ENCODE measurements around the gene ATP2B2. TPM values are rescaled to one million over a fixed set of nuclear protein-coding genes. Genes with fewer than 3 reads are reported as not detected.
A peak's percentile ranks its signal among the peaks of the same experiment; 100 is the strongest.

Gene ATP2B2
- polyA plus RNA-seq, 2 of the 4 experiments (the other 2 are of a cell fraction): 0.03 to 0.04 TPM

DNA sequence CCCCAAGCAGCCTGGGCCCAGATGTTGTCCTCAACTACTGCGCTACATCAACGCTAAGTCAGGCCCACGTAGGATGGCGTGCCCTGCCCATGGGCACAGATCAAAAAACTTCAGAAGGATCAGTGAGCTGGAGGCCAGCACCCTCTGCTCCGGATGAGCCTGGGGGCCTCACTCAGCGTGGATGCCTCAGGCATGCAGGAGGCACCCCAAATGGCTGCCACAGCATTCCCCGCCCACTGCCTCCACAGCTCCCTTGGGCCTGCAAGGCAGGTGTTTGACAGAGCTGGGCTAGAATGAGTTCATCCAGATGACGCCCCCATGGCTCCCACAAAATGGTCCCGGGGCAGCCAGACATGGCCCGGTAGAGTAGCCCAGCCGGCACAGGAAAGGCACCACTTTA is 7.1 kb downstream of the ATP2B2 start (continued):
- TF ChIP-seq REST (IDR thresholded peaks at IDR 0.05): no peak

- no peak overlapping the region for H3K4me2 ChIP-seq
- POLR2A ChIA-PET: no interaction called here
- 65% methylated on average over 4 of the region's 4 CpGs for WGBS (ENCODE audit: missing lambda C conversion rate)
- H3K4me1 ChIP-seq: peaks cover 17% of the 10 kb centered on the region
- H3K4me3 ChIP-seq: no peak overlapping the region
- no peak for ATAC-seq
- no peak overlapping the region for H3K27ac ChIP-seq
- no peak for FAIRE-seq
- TF ChIP-seq HES2 (IDR thresholded peaks at IDR 0.05) (no peak), MAZ (IDR thresholded peaks at IDR 0.05; ENCODE audit: borderline replicate concordance, low read depth, low read length) (no peak), RCOR1 (IDR thresholded peaks at IDR 0.05; ENCODE audit: low read depth, low read length) (no peak), POLR2A (IDR thresholded peaks at IDR 0.05; ENCODE audit: low read length) (no peak)
- CTCF ChIA-PET: no interaction called here
- H3K9me3 ChIP-seq: no peaks in the 10 kb centered on the region
- DNase-seq (ENCODE audit: low read depth in 1 of 2, low spot score in 1 of 2): no peak
Measured at GRCh38 chr3:10497439-10497838, 7.9 kb downstream of the ATP2B2 start.

DNA sequence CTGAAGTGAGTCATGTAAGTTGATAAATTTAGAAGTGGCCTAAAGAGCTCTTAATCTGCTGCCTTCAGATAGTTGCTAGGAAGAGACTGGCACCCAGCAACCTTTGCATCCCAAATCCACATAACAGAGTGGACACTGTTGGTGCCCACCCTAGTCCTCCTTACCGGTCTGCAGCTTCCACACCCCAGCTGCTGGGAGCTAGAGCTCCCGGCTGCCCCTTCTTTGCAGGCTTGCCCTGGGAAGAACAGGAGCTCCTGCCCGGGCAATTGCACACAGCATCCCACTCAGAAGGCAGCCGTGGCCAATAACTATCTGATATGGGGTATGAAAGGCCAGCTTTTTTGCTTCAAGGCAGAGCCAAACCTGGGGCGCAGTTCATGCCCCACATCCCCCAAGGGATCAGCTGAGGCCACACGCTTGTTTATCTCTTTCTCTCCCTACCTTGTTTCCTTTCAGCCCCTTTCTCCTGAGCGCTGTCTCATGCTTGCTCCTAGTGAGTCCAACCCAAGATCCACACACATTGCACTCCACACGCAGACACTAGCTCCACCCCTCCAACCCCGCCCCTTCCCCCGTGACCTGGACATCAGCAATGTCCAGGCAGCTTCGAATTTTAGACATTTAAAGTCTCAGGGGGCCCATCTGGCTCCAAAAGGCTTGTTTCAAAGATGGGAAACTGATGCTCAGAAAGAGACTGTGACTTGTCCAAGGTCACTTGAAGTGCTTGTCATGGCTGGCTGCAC is 9.1 kb downstream of the ATP2B2 start:
- ATAC-seq (0 out of 6 replicates have a peak, but pooled peaks of 1 of the 2 experiments have one; percentile 14), FAIRE-seq (no peak), DNase-seq (ENCODE audit: low read depth in 1 of 2, low spot score in 1 of 2) (no peak)
- Histone ChIP-seq H3K27ac (peak overlapping the region in 1 of 2 experiments; percentile 10; a peak in 1 of 6 replicates), H3K4me1 (peaks cover 17% of the 10 kb centered on the region), H3K9me3 (no peaks in the 10 kb centered on the region), H3K4me2 (no peak overlapping the region), H3K4me3 (no peak overlapping the region)
- WGBS (ENCODE audit: missing lambda C conversion rate): 54% methylated on average over 11 of the region's 11 CpGs
- ChIA-PET CTCF (interaction anchor here (0.6 to 1.1 kb wide), 4 partner anchors 7 to 64 kb away, joined by 3 to 4 read pairs (median 3); no protein-coding TSS in a partner anchor), POLR2A (no interaction called here)
- TF ChIP-seq RAD21 (conservative IDR thresholded peaks at IDR 0.05 in 1 of 2, IDR thresholded peaks at IDR 0.05 in 1 of 2): no peak
- TF ChIP-seq ZSCAN20 (CRISPR knock-in tag; IDR thresholded peaks at IDR 0.05): no peak
- no peak for TF ChIP-seq POLR2A (IDR thresholded peaks at IDR 0.05; ENCODE audit: low read length)
- no peak for TF ChIP-seq CBX2 (IDR thresholded peaks at IDR 0.05; ENCODE audit: borderline replicate concordance, low read depth)
- TF ChIP-seq MAX (IDR thresholded peaks at IDR 0.05): no peak
- TF ChIP-seq HEYL (CRISPR knock-in tag; IDR thresholded peaks at IDR 0.05): no peak
- no peak for TF ChIP-seq CEBPB (IDR thresholded peaks at IDR 0.05)
- TF ChIP-seq PBX3 (IDR thresholded peaks at IDR 0.05): no peak
- TF ChIP-seq EP300 (IDR thresholded peaks at IDR 0.05): no peak
- TF ChIP-seq REST (IDR thresholded peaks at IDR 0.05): no peak
- no peak for TF ChIP-seq NPAS2 (CRISPR knock-in tag; IDR thresholded peaks at IDR 0.05; ENCODE audit: borderline replicate concordance)
- no peak for TF ChIP-seq HOXA7 (CRISPR knock-in tag; IDR thresholded peaks at IDR 0.05)
- TF ChIP-seq, protein P1, sequence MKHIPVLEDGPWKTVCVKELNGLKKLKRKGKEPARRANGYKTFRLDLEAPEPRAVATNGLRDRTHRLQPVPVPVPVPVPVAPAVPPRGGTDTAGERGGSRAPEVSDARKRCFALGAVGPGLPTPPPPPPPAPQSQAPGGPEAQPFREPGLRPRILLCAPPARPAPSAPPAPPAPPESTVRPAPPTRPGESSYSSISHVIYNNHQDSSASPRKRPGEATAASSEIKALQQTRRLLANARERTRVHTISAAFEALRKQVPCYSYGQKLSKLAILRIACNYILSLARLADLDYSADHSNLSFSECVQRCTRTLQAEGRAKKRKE (CRISPR knock-in tag; IDR thresholded peaks at IDR 0.05; ENCODE audit: low read depth): no peak
- TF ChIP-seq, protein P2, sequence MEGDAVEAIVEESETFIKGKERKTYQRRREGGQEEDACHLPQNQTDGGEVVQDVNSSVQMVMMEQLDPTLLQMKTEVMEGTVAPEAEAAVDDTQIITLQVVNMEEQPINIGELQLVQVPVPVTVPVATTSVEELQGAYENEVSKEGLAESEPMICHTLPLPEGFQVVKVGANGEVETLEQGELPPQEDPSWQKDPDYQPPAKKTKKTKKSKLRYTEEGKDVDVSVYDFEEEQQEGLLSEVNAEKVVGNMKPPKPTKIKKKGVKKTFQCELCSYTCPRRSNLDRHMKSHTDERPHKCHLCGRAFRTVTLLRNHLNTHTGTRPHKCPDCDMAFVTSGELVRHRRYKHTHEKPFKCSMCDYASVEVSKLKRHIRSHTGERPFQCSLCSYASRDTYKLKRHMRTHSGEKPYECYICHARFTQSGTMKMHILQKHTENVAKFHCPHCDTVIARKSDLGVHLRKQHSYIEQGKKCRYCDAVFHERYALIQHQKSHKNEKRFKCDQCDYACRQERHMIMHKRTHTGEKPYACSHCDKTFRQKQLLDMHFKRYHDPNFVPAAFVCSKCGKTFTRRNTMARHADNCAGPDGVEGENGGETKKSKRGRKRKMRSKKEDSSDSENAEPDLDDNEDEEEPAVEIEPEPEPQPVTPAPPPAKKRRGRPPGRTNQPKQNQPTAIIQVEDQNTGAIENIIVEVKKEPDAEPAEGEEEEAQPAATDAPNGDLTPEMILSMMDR (IDR thresholded peaks at IDR 0.05): no peak
